Measurements from ENCODE around the gene COLQ. TPM values are rescaled to one million over a fixed set of nuclear protein-coding genes. Genes with fewer than 3 reads are reported as not detected.

COLQ gene
- total RNA-seq, 4 donors from 2014 or later = 0.81 to 3.1 (median 2.8) TPM

DNA sequence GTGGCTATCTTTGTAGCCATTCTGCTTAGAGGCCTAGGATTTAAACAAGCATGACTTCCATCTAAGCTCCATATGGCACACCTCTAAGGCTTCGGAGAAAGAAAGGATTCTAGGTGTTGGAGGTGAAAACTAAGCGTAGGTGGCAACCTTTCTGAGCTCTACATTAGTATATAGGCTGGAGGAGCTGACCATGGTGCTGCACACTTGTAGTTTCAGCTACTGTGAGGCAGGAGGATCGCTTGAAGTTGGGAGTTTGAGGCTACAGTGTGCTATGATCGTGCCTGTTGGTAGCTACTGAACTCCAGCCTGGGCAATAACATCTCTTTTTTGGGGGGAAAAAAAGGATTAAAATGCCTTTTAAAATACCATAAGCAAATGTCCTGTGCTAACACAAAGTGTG is 86.8 kb downstream of the COLQ start:
- H3K36me3 ChIP-seq = peaks cover 50 to 57% of the 10 kb centered on the region in 2 donors
- no peak overlapping the region for H3K4me3 ChIP-seq (replicated peaks in 1 of 3)
- H3K4me1 ChIP-seq = no peaks in the 10 kb centered on the region
- WGBS, 2 donors = 95 to 96% methylated on average over 4 of the region's 4 CpGs
- TF ChIP-seq, protein P1, sequence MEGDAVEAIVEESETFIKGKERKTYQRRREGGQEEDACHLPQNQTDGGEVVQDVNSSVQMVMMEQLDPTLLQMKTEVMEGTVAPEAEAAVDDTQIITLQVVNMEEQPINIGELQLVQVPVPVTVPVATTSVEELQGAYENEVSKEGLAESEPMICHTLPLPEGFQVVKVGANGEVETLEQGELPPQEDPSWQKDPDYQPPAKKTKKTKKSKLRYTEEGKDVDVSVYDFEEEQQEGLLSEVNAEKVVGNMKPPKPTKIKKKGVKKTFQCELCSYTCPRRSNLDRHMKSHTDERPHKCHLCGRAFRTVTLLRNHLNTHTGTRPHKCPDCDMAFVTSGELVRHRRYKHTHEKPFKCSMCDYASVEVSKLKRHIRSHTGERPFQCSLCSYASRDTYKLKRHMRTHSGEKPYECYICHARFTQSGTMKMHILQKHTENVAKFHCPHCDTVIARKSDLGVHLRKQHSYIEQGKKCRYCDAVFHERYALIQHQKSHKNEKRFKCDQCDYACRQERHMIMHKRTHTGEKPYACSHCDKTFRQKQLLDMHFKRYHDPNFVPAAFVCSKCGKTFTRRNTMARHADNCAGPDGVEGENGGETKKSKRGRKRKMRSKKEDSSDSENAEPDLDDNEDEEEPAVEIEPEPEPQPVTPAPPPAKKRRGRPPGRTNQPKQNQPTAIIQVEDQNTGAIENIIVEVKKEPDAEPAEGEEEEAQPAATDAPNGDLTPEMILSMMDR (IDR thresholded peaks at IDR 0.05) = no peak
- TF ChIP-seq POLR2A (IDR thresholded peaks at IDR 0.05) = no peak
- no peaks in the 10 kb centered on the region for H3K27me3 ChIP-seq
- H3K27ac ChIP-seq = no peak overlapping the region
- H3K9me3 ChIP-seq = no peaks in the 10 kb centered on the region
- no peak for DNase-seq
- intact Hi-C loops (cut with DNase I) = no loop called here

DNA sequence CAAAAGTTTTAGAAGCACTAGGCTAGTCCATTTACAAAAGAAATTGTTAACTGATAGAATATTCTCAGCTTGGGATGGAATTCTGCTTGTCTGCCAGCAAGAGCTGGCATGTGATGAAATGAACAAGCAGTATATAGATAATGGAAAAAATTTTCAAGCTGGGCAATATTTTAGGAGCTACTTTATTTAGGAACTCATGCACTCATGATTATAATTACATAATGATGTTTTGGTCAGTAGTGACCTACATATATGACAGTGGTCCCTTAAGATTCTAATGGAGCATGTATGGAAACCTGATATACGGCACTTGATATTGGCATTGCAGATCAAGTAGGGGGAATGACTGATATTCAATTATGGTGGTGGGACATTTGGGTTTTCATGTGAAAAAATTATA is 88.0 kb downstream of the COLQ start:
- peaks cover 0 to 9% of the 10 kb centered on the region in 2 donors for H3K4me1 ChIP-seq
- H3K36me3 ChIP-seq = peaks cover 38 to 46% of the 10 kb centered on the region in 2 donors
- 95 to 96% methylated on average over 1 of the region's 1 CpG for whole genome bisulfite sequencing, 2 donors
- H3K27me3 ChIP-seq = no peaks in the 10 kb centered on the region
- no peak overlapping the region for H3K4me3 ChIP-seq (replicated peaks in 1 of 3)
- intact Hi-C loops (cut with DNase I) = no loop called here
- no peaks in the 10 kb centered on the region for H3K9me3 ChIP-seq
- no peak for DNase-seq
- TF ChIP-seq, protein P1 (IDR thresholded peaks at IDR 0.05) = no peak
- TF ChIP-seq POLR2A (IDR thresholded peaks at IDR 0.05) = no peak
- no peak overlapping the region for H3K27ac ChIP-seq

DNA sequence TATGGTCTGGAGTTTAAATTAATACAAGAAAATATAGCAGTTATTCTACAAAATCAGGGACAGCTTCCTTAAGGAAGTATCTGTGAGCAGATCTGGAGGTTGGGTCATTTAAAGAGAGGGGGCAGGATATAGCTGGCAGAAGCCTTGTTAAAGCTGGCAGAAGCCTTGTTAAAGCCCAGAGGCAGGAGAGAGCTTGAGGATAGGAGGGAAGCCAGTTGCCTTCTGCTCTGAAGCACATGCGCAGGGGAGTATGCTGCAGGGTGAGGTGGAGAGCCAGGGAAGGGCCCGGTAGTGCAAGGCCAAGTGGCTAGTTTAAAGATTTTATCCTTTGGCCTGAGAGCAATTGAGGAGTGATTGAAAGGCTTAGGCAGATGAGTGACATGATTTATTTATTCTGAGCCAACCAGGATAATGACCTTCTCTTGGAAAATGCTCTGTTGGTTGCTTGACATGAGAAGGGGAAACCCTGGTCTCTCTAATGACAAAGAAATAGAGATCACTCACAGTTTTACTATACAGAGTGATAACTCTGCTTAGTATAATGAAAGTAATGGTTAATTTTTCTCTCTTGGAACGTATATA is 90.2 kb downstream of the COLQ start:
- WGBS, 2 donors = 85 to 88% methylated on average over 3 of the region's 3 CpGs
- intact Hi-C loops (cut with DNase I) = no loop called here
- H3K4me3 ChIP-seq (replicated peaks in 1 of 3) = no peak overlapping the region
- peaks cover 25 to 28% of the 10 kb centered on the region in 2 donors for H3K36me3 ChIP-seq
- no peak overlapping the region for H3K27ac ChIP-seq
- H3K27me3 ChIP-seq = no peaks in the 10 kb centered on the region
- no peak for DNase-seq
- TF ChIP-seq POLR2A (IDR thresholded peaks at IDR 0.05) = no peak
- TF ChIP-seq, protein P1 (IDR thresholded peaks at IDR 0.05) = no peak
- no peaks in the 10 kb centered on the region for H3K9me3 ChIP-seq
- peaks cover 3 to 19% of the 10 kb centered on the region in 2 donors for H3K4me1 ChIP-seq

DNA sequence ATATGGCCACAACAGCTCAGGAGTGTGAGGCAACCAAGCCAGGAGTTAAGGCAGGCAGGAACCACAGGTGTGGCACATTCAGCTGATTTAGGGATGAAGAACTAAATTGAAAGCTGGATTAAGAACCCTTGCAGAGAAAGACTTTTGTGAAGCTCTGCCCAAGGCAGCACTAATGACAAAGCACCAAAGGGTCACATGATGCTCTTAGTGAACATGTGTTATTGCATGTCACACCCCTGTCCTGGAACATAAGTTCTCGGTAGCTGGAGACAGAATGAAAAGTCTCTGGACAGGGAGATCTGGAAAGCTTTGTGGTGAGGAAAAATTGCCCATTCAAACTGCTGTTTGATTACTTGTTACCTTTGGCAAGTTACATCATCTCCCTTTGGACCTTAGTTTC is 90.9 kb downstream of the COLQ start:
- H3K36me3 ChIP-seq = peaks cover 21% of the 10 kb centered on the region in 2 donors
- WGBS, 2 donors = 77 to 83% methylated on average over 1 of the region's 1 CpG

DNA sequence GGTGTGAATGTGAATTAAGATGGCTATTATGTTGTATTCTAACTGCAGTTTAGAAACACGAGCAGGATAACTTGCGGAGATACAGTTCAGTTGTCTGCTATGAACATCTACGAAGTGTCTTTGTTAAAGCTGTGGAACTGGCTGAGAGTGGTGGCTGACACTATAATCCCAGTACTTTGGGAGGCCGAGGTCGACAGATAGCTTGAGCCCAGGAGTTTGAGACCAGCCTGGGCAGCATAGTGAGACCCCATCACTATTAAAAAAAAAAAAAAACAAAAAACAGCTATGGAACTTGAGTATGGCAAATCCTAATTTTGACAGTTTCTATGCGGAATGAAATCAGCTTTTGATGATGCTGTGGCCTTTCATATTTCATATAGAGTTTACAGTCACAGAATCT is 92.4 kb downstream of the COLQ start:
- Histone ChIP-seq H3K27ac (no peak overlapping the region), H3K4me1 (peaks cover 17 to 21% of the 10 kb centered on the region in 2 donors), H3K9me3 (no peaks in the 10 kb centered on the region), H3K36me3 (peaks cover 7% of the 10 kb centered on the region in 2 donors), H3K4me3 (replicated peaks in 1 of 3) (peak overlapping the region in 1 of 3 donors; percentile 71), H3K27me3 (no peaks in the 10 kb centered on the region)
- 90 to 94% methylated on average over 6 of the region's 6 CpGs for WGBS, 2 donors
- TF ChIP-seq POLR2A (IDR thresholded peaks at IDR 0.05) = no peak
- TF ChIP-seq, protein P1 (IDR thresholded peaks at IDR 0.05) = no peak
- DNase-seq = no peak
- intact Hi-C loops (cut with DNase I) = loop anchor here (5.0 kb wide), 1 partner anchor 128 kb away; no protein-coding TSS in a partner anchor

More for the DNA sequence above, 90.9 kb downstream of the COLQ start:
- Histone ChIP-seq H3K4me3 (replicated peaks in 1 of 3) (no peak overlapping the region), H3K9me3 (no peaks in the 10 kb centered on the region), H3K4me1 (peaks cover 10 to 21% of the 10 kb centered on the region in 2 donors), H3K27ac (no peak overlapping the region), H3K27me3 (no peaks in the 10 kb centered on the region)
- TF ChIP-seq, protein P1 (IDR thresholded peaks at IDR 0.05) = no peak
- no peak for TF ChIP-seq POLR2A (IDR thresholded peaks at IDR 0.05)
- DNase-seq = no peak
- intact Hi-C loops (cut with DNase I) = no loop called here
